ENCODE results near the gene IL36A.

Gene IL36A

DNA sequence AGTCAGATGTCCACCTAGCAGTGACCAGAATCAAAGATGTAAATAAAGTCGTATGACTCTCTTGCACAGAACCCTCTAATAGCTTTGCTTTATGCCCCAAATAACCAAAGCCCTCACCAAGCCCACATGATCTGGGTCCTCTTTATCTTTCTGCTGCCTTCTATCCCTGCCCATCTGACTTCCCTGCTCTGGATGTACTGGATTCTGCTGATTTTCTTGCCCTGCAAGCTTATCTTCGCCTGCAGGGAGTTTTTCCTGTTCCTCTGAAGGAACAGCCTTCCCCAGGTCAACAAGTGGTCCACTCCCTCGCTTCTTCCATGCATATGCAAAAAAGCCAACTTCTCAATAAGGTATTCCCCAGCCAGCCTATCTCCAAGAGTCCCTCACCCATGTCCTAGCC lies 28.8 kb downstream of the IL36A start:
- H3K36me3 ChIP-seq = no peaks in the 10 kb centered on the region
- no peak for TF ChIP-seq Cebpa-rat (IDR thresholded peaks at IDR 0.05)
- no peak overlapping the region for H3K4me3 ChIP-seq
- H3K9me3 ChIP-seq (replicated peaks in 1 of 11) = no peaks in the 10 kb centered on the region
- H3K4me1 ChIP-seq = peaks cover 0 to 14% (median 0%) of the 10 kb centered on the region in 10 experiments; a peak in 6 of 20 replicates
- H3K27ac ChIP-seq = no peak overlapping the region
- H3K4me2 ChIP-seq = no peak overlapping the region
- no peaks in the 10 kb centered on the region for H4K20me1 ChIP-seq
- H3K27me3 ChIP-seq = no peaks in the 10 kb centered on the region
- H3K9ac ChIP-seq = no peak overlapping the region

DNA sequence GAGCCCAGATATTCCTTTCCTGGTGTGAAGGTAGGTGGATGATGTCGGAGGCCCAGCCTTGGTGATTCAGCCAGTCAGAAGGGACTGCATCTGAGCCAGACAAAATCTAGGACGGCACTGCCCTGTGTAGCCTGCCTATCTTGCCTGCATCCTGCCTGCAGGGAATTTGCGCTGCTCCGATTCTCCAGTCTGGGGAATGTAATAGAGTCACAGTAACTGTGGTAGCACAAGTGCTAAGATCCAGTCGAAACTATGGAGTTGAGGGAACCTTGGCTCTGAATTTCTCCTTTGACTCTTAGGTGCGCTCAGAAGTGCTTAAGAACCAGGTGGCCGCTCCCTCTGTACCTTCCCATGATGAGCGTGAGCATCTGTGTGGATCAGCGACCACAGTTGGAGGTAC lies 31.5 kb downstream of the IL36A start:
- no peaks in the 10 kb centered on the region for H3K27me3 ChIP-seq
- TF ChIP-seq Cebpa-rat (IDR thresholded peaks at IDR 0.05) = no peak
- H3K36me3 ChIP-seq = no peaks in the 10 kb centered on the region
- H3K4me2 ChIP-seq = no peak overlapping the region
- H3K9me3 ChIP-seq (replicated peaks in 1 of 11) = no peaks in the 10 kb centered on the region
- H3K27ac ChIP-seq = no peak overlapping the region
- H3K4me3 ChIP-seq = no peak overlapping the region
- no peak overlapping the region for H3K9ac ChIP-seq
- peaks cover 0 to 30% (median 0%) of the 10 kb centered on the region in 10 experiments; a peak in 6 of 20 replicates for H3K4me1 ChIP-seq
- H4K20me1 ChIP-seq = no peaks in the 10 kb centered on the region

DNA sequence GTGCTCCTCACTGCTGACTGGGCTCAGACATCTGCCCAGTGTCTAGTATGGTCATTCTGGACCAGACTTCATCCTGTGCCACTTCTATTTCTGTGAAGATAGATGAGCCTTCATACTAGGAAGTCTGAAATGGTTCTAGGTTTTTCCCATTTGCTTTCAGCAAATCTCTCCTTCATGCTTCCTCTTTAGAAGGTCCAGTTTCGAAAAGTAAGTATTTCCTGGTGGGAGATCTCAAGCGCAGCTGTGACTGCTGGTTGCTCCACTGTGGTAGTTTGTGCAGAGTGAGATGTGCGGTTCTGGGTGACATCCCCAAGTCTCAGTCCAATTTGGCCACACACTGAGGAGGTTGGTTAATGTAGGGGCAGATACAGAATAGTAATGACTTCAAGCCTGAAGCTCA lies 33.0 kb downstream of the IL36A start:
- Histone ChIP-seq H3K4me3 (no peak overlapping the region), H3K4me2 (peak overlapping the region in 3 of 11 experiments; percentile 39 to 66 (median 65); a peak in 6 of 22 replicates), H3K36me3 (no peaks in the 10 kb centered on the region), H4K20me1 (no peaks in the 10 kb centered on the region), H3K27ac (no peak overlapping the region), H3K9me3 (replicated peaks in 1 of 11) (no peaks in the 10 kb centered on the region), H3K9ac (no peak overlapping the region), H3K27me3 (no peaks in the 10 kb centered on the region), H3K4me1 (peaks cover 0 to 30% (median 0%) of the 10 kb centered on the region in 10 experiments; a peak in 6 of 20 replicates)
- TF ChIP-seq Cebpa-rat (IDR thresholded peaks at IDR 0.05) = no peak

DNA sequence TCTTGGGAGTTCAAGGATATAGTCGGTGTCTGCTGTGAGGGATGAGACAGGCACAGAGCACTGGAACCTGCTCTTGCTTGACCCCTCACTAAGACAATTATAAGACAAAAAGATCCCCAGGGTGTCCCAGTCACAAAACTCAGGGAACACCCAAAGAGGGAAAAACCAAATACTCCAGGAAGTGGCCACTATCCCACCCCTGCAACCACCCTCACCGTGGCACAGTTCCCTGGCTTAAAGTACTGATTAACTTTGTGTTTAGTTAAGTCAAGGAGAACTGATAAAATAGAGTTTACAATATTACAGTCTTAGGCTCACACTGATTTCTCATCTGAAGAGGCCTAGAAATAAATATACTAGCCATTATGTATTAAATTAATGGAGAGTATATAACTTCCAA lies 33.9 kb downstream of the IL36A start:
- H3K36me3 ChIP-seq = no peaks in the 10 kb centered on the region
- peak overlapping the region in 3 of 11 experiments; percentile 51 to 66 (median 65); a peak in 6 of 22 replicates for H3K4me2 ChIP-seq
- H3K27ac ChIP-seq = no peak overlapping the region
- TF ChIP-seq Cebpa-rat (IDR thresholded peaks at IDR 0.05) = no peak
- H3K4me1 ChIP-seq = peaks cover 0 to 30% (median 0%) of the 10 kb centered on the region in 10 experiments; a peak in 6 of 20 replicates
- no peak overlapping the region for H3K9ac ChIP-seq
- no peaks in the 10 kb centered on the region for H4K20me1 ChIP-seq
- H3K27me3 ChIP-seq = no peaks in the 10 kb centered on the region
- no peak overlapping the region for H3K4me3 ChIP-seq
- H3K9me3 ChIP-seq (replicated peaks in 1 of 11) = no peaks in the 10 kb centered on the region

DNA sequence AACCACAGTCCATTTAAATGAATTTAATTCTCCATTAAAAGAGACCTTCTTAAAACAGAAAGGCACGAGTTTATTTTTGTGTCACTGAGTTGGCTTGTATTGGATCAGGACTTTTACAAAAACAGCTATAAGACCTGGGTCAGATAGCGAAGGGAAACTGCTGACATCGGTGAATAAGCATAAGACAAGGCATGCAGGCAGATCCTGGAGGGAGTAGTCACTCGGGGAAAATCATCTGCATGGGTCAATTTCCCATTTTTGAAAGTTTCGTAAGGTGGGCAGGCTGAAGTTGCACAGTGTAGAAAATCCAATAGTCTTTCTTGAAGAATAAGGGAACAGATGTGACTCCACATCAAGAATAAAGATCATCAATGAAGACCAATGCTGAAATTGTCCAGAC lies 34.5 kb downstream of the IL36A start:
- Histone ChIP-seq H3K27me3 (no peaks in the 10 kb centered on the region), H3K36me3 (no peaks in the 10 kb centered on the region), H3K4me2 (peak overlapping the region in 3 of 11 experiments; percentile 51 to 66 (median 65); a peak in 6 of 22 replicates), H3K4me3 (no peak overlapping the region), H3K27ac (no peak overlapping the region), H3K4me1 (peaks cover 0 to 30% (median 0%) of the 10 kb centered on the region in 10 experiments; a peak in 6 of 20 replicates), H3K9ac (no peak overlapping the region), H4K20me1 (no peaks in the 10 kb centered on the region), H3K9me3 (replicated peaks in 1 of 11) (no peaks in the 10 kb centered on the region)
- no peak for TF ChIP-seq Cebpa-rat (IDR thresholded peaks at IDR 0.05)

DNA sequence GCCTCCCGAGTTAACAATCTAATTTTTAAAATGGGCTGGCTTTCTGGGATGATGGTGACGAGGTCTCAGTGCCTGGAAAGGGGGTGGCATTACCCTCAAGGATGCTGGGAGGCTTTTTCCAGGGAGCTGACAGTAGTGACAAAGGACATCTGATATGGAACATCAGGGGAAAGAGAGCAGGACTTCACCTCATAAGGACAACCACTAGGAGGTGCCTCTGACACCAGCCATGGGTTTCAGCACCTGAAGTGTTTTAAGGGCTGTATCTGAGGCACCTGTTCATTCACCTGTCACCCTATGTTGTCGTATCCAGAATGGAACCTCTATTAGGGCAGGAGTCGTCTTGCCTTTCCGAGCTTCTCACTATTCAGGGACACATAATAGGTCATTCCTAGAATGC lies 36.6 kb downstream of the IL36A start:
- Histone ChIP-seq H3K27me3 (no peaks in the 10 kb centered on the region), H3K36me3 (no peaks in the 10 kb centered on the region), H4K20me1 (no peaks in the 10 kb centered on the region), H3K4me3 (no peak overlapping the region), H3K4me1 (peaks cover 0 to 30% (median 0%) of the 10 kb centered on the region in 10 experiments; a peak in 6 of 20 replicates), H3K4me2 (no peak overlapping the region), H3K27ac (no peak overlapping the region), H3K9ac (no peak overlapping the region), H3K9me3 (replicated peaks in 1 of 11) (no peaks in the 10 kb centered on the region)
- no peak for TF ChIP-seq Cebpa-rat (IDR thresholded peaks at IDR 0.05)

DNA sequence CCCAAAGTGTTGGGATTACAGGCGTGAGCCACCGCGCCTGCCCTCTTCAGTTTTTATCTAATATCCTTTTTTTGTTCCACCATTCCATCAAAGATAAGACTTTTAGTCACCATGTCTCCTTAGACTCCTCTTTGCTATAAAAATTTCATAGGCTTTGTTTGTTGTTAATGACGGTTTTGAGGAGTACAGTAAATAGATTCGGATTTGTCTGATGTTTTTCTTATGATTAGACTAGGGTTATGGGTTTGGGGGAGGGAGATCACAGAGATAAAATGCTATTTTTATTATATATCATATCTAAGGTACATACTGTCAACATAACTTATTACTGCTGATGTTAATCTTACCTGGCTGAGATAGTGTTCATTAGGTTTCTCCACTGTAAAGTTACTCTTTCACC lies 41.2 kb downstream of the IL36A start:
- Histone ChIP-seq H3K4me1 (no peaks in the 10 kb centered on the region), H3K4me3 (no peak overlapping the region), H3K9ac (no peak overlapping the region), H3K27ac (no peak overlapping the region), H3K36me3 (no peaks in the 10 kb centered on the region), H3K9me3 (replicated peaks in 1 of 11) (peaks cover 8 to 21% (median 15%) of the 10 kb centered on the region in 11 experiments), H3K27me3 (no peaks in the 10 kb centered on the region), H3K4me2 (no peak overlapping the region), H4K20me1 (no peaks in the 10 kb centered on the region)
- no peak for TF ChIP-seq Cebpa-rat (IDR thresholded peaks at IDR 0.05)

DNA sequence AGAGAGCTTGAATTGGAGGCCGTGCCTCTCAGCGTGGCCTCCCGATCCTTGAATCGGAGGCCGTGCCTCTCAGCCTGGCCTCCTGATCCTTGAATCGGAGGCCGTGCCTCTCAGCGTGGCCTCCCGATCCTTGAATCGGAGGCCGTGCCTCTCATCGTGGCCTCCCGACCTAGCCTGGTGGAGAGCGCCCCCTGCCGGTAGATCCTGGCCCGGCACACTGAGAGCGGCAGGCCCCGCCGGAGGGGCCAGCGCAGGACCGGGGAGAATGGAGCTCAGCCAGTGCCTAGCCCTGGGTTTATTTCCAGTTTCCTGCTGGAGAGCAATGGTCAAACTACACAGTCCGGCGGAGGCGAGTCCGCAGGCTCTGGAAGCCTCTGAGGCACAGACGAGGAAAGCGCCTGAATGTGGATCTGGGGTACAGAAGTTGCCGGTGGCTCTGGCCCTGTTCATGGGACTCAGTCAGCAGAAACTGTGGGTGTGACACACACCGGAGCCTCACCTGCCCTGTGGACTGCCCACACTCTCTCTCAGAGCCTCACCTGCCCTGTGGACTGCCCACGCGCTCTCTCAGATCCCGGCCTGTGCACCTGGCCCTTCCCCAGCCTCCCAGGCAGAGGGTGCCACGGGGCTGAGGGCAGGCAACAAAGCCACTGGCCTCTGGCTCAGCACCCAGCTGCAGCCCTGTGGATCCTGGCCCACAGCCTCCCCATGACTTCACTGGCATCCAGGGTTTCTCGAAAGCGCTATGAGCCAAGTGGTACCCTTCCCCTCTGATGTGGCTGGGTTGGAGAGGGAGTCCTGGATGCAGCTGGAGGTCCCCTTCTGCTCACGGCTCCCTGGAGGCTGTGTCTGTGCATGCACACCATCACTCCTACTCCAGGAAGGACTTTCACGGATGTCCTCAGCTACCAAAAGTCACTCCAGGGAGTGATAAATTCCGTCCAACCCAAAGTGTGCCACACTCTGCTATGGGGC lies 45.9 kb downstream of the IL36A start:
- Histone ChIP-seq H3K27ac (no peak overlapping the region), H3K27me3 (no peaks in the 10 kb centered on the region), H3K36me3 (0 out of 22 replicates have a peak, but pooled peaks cover 0 to 5% (median 0%) of the 10 kb centered on the region in 11 experiments)

DNA sequence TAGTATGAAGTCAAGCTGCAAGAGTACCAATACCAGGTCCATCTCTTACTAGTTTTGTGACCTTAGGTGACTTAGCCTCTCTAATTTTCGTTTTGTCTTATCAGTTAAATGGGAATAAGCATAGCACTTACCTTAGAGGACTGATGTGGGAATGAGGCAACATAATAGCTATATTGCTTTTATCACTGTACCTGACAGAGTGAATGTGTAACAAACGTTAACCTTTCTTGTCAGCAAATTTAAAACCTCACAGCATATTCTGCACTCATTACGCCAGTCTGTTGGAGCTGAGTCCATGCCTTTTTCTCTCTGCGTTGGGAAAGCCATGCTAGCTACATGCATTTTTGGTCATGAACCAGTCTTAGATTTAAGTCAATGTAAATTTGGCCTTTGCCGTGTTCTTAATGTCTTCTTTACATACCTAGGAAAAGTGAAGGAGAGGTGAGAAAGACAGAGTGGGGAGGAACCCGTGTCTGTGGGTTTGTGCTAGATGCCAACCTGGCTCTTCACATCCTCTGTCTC lies 47.2 kb downstream of the IL36A start, which contains the start of gene IL36B:
TSS of gene IL36B (minus strand) at position 472 of the 522 bp plus-strand sequence.
- H3K4me1 ChIP-seq = no peaks in the 10 kb centered on the region
- H3K4me2 ChIP-seq = no peak within 1 kb of the TSS
- peaks cover 41 to 64% (median 50%) of the 10 kb centered on the region in 11 experiments for H3K9me3 ChIP-seq (replicated peaks in 1 of 11)
- H3K27me3 ChIP-seq = no peaks in the 10 kb centered on the region
- no peak within 1 kb of the TSS for H3K9ac ChIP-seq
- H3K27ac ChIP-seq = no peak within 1 kb of the TSS
- no peak within 1 kb of the TSS for H3K4me3 ChIP-seq
- no peaks in the 10 kb centered on the region for H4K20me1 ChIP-seq
- H3K36me3 ChIP-seq = 0 out of 22 replicates have a peak, but pooled peaks cover 0 to 5% (median 0%) of the 10 kb centered on the region in 11 experiments
- no peak for TF ChIP-seq Cebpa-rat (IDR thresholded peaks at IDR 0.05)

More for the DNA sequence above, 45.9 kb downstream of the IL36A start:
- no peak overlapping the region for H3K9ac ChIP-seq
- no peaks in the 10 kb centered on the region for H3K4me1 ChIP-seq
- H4K20me1 ChIP-seq = no peaks in the 10 kb centered on the region
- TF ChIP-seq Cebpa-rat (IDR thresholded peaks at IDR 0.05) = no peak
- peaks cover 37 to 59% (median 46%) of the 10 kb centered on the region in 11 experiments for H3K9me3 ChIP-seq (replicated peaks in 1 of 11)
- no peak overlapping the region for H3K4me2 ChIP-seq
- no peak overlapping the region for H3K4me3 ChIP-seq
